Stimulated activated naive B cell treated with anti-CD40 and anti-IgM and Interleukin-4, amounts not matched to agents 10 μg/mL and 1 μg/mL and 100 μg/mL, for 72 hours (primary cell): Measurements from ENCODE around the gene AOAH.
A peak's percentile ranks its signal among the peaks of the same experiment; 100 is the strongest.

Source experiments
- ATAC-seq, 2 donors: fragments of 150-1000 bp; cut with Tn5 transposase; replicated peaks; 2 replicates each; pipeline ENCODE4 v1.10.0; 2021; ENCODE audit warnings: moderate library complexity in 1 of 2
- DNase-seq: peaks from one replicate; pipeline ENCODE4 v3.0.0; 2021
- H3K27ac Mint-ChIP-seq: one replicate; pipeline ENCODE4 v1.8.0; 2022; ENCODE audit warnings: mild to moderate bottlenecking, mixed read lengths
- H3K27me3 Mint-ChIP-seq, 2 donors: one replicate each; pipeline ENCODE4 v1.8.0; 2022; ENCODE audit warnings: mixed read lengths in 2 of 2
- H3K36me3 Mint-ChIP-seq, 2 donors: one replicate each; pipeline ENCODE4 v1.8.0; 2022; ENCODE audit warnings: mixed read lengths in 2 of 2, mild to moderate bottlenecking in 1 of 2
- H3K4me1 Mint-ChIP-seq, 2 donors: one replicate each; pipeline ENCODE4 v1.8.0; 2022; ENCODE audit warnings: mixed read lengths in 2 of 2, mild to moderate bottlenecking in 1 of 2
- H3K4me3 Mint-ChIP-seq, 2 donors: one replicate each; pipeline ENCODE4 v1.8.0; 2022; ENCODE audit warnings: mild to moderate bottlenecking in 2 of 2, mixed read lengths in 2 of 2, moderate library complexity in 1 of 2
- H3K9me3 Mint-ChIP-seq, 2 donors: one replicate each; pipeline ENCODE4 v1.8.0; 2022; ENCODE audit warnings: mixed read lengths in 2 of 2, mild to moderate bottlenecking in 1 of 2

Gene AOAH

DNA sequence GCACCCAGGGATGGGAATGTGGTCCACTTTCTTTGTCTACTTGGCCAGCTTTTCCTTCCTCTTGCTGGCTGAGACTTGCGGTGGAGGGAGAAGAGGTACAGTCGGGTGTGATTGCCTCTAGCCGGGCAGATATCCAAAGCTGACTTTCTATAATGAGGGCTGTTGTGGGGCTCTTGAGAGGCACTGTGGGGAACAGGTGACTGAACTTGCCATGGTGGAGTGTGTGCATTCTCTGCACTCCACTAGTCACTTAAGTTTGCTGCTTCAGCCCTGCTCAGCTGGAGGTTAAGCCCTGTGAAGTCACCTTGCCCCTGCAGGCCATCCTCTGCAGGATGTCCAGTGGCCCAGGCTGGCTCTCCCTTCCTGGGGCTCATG lies 116.6 kb downstream of the AOAH start:
- Mint-ChIP-seq H3K9me3 (no peaks in the 10 kb centered on the region), H3K36me3 (peaks cover 0 to 2% of the 10 kb centered on the region in 2 donors), H3K4me3 (no peak overlapping the region), H3K4me1 (peaks cover 0 to 4% of the 10 kb centered on the region in 2 donors), H3K27ac (no peak overlapping the region), H3K27me3 (peaks cover 5 to 15% of the 10 kb centered on the region in 2 donors)
- no peak for ATAC-seq
- DNase-seq, result no peak

DNA sequence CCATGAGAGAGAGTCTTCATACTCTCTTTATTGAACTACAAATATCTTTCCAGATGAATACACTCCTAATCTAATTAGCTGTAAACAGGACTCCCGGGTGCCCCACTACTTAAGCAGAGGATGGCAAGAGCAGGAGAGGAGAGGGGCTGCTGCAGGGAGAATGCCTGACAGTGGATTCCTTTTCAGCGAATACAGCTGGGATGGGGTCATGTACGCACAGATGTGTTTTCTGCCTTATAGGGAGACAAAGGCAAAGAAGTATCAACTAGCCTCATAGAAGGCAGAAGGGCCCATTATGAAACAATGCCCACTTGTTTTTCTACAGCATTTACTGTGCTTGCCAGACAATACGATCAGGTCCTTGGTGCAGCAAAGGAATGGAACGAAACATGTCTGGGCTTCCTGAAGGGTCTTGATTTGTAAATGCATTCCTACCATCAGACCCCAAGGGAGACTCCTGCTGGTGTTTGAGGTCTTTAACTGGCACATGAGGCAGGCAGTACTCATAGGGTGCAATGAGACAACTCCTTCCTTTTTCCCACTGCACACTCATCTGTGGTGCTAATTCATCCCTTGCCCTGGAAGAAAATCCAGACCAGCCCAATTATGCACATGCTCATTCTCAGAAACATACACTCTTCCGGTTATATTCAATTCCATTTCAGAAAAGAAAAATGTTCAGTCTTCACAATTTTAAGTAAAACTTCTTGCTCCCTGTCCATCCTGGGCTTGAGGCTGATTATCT lies 117.1 kb downstream of the AOAH start:
- Mint-ChIP-seq H3K27ac (no peak overlapping the region), H3K27me3 (peaks cover 5 to 15% of the 10 kb centered on the region in 2 donors), H3K9me3 (no peaks in the 10 kb centered on the region), H3K36me3 (peaks cover 0 to 2% of the 10 kb centered on the region in 2 donors), H3K4me1 (peaks cover 0 to 4% of the 10 kb centered on the region in 2 donors), H3K4me3 (no peak overlapping the region)
- ATAC-seq (no peak), DNase-seq (no peak)

DNA sequence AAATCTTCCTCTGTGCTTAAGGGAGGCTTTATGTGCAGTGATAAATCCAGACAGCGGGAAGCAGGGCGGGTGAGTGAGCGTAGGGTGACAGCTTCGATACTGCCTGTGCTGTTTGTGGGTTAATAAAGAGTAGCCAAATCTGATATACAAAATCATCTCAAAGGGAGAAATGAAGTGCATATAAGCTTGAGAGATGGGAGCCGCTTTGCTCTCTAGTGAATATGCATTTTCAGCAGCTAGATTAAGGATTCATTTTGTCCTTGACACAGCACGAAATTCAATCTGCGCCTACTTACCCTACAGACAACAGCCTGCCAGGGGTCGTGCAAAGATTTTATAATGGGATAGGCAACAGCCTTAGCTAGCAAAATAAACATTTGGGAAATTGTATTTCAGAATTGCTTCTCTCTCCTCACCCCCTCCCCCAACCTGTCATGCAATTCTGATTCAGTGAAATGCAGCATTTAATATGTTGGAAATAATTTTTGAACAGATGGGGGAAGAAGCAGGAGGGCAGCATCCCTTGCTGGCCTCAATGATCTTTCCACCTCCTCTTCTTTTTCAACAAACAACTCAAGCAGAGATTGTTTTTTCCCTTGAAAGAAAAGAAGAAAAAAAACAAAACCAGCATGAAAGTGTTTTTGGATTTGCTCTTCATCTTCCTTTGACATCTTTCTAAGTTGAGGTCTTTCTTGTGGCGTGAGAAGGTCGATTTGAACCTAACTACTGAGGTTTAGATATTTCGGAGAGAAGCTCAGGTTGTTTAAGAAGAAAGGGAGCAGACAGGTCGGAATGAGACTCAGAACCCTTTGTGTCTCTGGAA lies 117.9 kb downstream of the AOAH start:
- Mint-ChIP-seq H3K4me1 (peaks cover 4 to 5% of the 10 kb centered on the region in 2 donors), H3K27ac (no peak overlapping the region), H3K27me3 (peaks cover 5 to 15% of the 10 kb centered on the region in 2 donors), H3K9me3 (no peaks in the 10 kb centered on the region), H3K36me3 (peaks cover 0 to 2% of the 10 kb centered on the region in 2 donors), H3K4me3 (no peak overlapping the region)
- DNase-seq (no peak), ATAC-seq (no peak)

DNA sequence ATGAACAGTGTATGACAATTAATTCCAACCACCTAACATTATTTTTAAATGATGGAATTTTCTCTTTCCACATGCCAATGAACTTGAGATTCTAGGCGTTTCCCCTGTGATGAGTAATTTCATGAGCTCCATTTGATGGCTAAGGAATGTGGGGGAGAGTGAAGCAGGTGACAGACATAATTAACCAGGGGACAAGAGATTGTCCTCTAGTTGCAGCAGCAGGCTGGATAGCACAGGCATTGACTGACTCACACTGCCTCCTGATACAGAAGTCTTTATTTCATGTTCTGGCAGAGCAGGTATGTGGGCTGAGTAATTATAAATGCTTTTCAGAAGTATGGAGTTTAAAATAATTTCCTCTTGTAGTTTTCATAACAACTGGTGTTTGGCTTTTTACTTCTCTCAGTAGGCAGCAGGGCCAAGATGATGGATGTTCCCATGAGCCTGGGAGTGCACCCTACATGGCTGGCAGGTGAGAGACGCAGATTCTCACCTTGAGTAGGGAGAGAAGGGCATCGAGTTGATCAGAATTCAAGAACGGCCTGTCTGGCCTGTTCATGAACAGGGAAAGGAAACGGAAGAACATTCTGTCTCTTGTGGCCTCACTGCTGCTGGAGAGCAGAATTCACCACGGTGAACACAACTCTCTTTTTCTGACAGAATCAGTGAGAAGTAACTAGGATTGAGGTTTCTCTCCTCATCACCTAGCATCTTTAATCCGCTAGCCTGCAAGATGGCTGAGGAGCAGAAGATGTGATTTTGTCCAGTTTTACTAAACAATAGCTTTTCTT lies 118.8 kb downstream of the AOAH start:
- ATAC-seq (no peak), DNase-seq (no peak)
- Mint-ChIP-seq H3K27ac (no peak overlapping the region), H3K36me3 (peaks cover 0 to 2% of the 10 kb centered on the region in 2 donors), H3K4me3 (no peak overlapping the region), H3K9me3 (no peaks in the 10 kb centered on the region), H3K27me3 (peaks cover 5 to 15% of the 10 kb centered on the region in 2 donors), H3K4me1 (peaks cover 10 to 14% of the 10 kb centered on the region in 2 donors)

DNA sequence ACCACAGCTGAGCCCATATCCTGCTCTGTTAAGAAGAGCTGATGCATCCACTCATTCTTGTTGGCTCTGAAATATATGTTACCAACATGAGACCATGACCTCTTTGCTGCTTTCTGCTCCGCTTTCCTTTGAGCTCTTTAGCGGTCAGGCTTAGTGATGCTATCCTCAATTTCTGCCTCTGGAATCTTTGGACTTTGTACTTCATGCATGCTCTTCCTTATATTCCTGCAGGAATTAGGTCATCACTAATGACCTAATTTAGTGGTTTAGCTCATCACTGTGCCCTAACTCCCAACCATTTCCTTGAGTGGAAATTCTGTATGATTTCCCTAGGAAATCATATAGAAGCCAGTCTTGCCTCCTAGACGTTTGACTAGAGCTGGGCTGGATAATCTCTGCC lies 119.5 kb downstream of the AOAH start:
- DNase-seq (no peak), ATAC-seq (no peak)
- Mint-ChIP-seq H3K27ac (no peak overlapping the region), H3K27me3 (peaks cover 7 to 15% of the 10 kb centered on the region in 2 donors), H3K4me1 (peaks cover 11 to 14% of the 10 kb centered on the region in 2 donors), H3K9me3 (no peaks in the 10 kb centered on the region), H3K4me3 (no peak overlapping the region), H3K36me3 (peaks cover 0 to 2% of the 10 kb centered on the region in 2 donors)

DNA sequence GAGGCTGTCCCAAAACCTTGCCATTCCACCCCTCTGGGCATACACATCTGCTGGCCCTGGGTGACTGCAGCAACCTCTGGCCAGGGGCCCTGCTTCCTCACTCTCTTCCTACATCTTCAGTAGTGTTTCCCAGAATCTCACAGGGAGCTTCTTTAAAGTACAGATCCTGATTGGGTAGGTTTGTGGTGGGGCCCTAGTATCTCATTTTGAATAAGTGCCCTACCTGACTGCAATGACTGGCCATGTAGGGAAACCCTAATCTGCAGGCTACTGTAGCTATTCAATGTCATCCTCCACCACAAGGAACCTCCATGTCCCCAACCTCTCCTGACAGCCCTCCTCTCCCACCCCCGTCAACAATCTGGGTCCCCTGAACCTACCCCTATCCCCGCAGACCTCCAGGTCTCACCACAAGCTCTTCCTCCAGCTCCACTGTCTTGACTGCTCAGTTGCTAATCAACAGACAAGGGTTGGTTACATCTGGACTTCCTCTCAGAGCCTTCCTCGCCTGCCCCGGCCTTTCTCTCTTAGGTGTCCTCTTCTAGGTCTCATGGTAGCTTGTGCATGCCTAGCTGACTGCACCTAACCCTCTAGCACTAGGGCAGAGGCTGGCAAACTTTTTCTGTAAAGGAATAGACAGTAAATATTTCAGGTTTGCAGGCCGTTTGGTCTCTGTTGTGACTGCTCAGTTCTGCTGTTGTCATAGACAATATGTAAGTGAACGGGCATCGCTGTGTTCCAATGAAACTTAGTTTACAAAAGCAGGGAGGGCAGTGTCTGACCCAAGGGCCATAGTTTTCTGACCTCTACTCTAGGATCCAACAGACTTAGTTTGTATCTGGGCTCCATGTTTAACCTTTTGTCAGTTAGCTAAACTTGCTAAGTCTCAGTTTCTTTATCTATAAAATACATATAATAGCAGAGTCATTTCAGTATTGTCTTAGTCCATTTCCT lies 121.1 kb downstream of the AOAH start:
- H3K9me3 Mint-ChIP-seq, result no peaks in the 10 kb centered on the region
- peaks cover 9 to 10% of the 10 kb centered on the region in 2 donors for H3K27me3 Mint-ChIP-seq
- DNase-seq (no peak), ATAC-seq (peak in 1 of 2 donors; percentile 35)
- H3K4me1 Mint-ChIP-seq, result peaks cover 11 to 14% of the 10 kb centered on the region in 2 donors
- peak overlapping the region; percentile 22 for H3K27ac Mint-ChIP-seq
- no peak overlapping the region for H3K4me3 Mint-ChIP-seq
- peaks cover 0 to 2% of the 10 kb centered on the region in 2 donors for H3K36me3 Mint-ChIP-seq

DNA sequence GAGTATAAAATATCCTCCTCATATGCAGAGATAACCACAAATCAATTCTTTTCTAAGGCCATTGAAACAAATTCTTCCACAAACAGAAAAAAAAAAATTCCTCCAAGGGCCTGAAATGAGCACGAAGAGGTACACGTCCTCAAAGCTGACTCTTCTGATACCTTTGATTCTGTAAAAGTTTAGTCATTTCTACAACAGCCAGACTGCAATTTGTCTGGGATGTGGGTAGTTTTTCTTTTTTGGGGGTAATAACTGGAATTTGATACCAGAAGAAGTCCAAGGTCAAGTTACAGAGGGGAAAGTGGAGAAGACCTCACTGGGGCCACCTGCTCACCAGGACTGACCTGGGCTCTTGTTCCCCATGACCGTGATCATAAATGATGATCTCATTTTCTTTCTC lies 121.8 kb downstream of the AOAH start:
- H3K4me1 Mint-ChIP-seq, result peaks cover 11 to 14% of the 10 kb centered on the region in 2 donors
- no peak overlapping the region for H3K27ac Mint-ChIP-seq

DNA sequence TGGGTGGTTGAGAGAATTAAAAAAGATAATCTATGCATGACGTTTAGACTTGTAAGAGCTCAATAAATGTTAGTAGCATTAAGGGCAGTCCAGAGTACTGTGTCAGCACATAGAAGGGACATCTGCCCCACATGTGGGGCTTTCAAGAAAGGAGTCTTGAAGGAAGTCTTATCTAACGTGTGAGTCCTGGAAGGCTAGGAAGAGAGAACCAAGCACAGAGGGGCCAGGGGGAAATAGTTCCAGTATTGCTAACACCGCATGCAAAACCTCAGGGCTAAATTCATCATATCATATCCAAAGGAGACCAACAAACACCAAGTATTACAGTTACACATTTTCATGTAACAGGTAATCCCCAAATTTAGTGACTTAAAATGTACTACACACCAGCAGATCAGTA lies 122.7 kb downstream of the AOAH start:
- DNase-seq (no peak), ATAC-seq (no peak)
- Mint-ChIP-seq H3K4me3 (no peak overlapping the region), H3K27me3 (peaks cover 4 to 6% of the 10 kb centered on the region in 2 donors), H3K4me1 (peaks cover 11 to 14% of the 10 kb centered on the region in 2 donors), H3K9me3 (no peaks in the 10 kb centered on the region), H3K36me3 (peaks cover 0 to 2% of the 10 kb centered on the region in 2 donors), H3K27ac (no peak overlapping the region)

More for the DNA sequence above, 121.8 kb downstream of the AOAH start:
- ATAC-seq, result no peak
- Mint-ChIP-seq H3K36me3 (peaks cover 0 to 2% of the 10 kb centered on the region in 2 donors), H3K4me3 (no peak overlapping the region), H3K9me3 (no peaks in the 10 kb centered on the region), H3K27me3 (peaks cover 4 to 10% of the 10 kb centered on the region in 2 donors)
- no peak for DNase-seq

DNA sequence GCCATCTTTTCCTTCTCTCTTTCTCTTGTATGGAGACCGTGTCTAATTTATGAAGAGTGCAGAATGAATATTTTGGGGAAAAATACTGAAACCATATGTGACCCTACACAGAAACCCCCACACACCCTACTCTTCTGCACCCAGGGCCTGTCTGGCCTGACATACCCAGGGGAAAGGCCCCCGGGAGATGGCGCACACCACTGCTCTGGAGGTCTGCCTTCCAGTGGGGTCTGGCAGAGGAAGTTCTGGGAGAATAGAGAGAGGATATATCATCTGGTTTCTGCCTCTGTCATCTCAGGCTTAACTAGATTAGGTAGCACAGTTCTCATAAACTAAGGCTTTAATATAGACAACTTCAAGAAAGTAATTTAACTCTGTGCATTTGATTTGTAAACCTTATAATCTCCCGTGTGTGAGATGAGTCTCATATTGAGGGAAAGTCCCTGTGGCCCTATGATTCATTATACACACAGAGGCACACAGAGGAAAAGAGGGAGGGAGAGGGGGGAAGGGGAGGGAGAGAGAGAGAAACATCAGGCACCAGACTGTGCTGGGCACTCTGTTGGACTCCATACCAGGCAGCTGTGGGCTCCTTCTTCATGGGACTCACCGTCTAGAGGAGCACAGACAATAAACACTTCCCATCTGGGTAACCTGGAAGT lies 123.3 kb downstream of the AOAH start:
- Mint-ChIP-seq H3K4me1 (peaks cover 11 to 14% of the 10 kb centered on the region in 2 donors), H3K27me3 (peaks cover 4 to 5% of the 10 kb centered on the region in 2 donors), H3K4me3 (no peak overlapping the region), H3K36me3 (peaks cover 0 to 2% of the 10 kb centered on the region in 2 donors), H3K27ac (no peak overlapping the region), H3K9me3 (no peaks in the 10 kb centered on the region)
- DNase-seq (no peak), ATAC-seq (peak; percentile 84 to 85)

DNA sequence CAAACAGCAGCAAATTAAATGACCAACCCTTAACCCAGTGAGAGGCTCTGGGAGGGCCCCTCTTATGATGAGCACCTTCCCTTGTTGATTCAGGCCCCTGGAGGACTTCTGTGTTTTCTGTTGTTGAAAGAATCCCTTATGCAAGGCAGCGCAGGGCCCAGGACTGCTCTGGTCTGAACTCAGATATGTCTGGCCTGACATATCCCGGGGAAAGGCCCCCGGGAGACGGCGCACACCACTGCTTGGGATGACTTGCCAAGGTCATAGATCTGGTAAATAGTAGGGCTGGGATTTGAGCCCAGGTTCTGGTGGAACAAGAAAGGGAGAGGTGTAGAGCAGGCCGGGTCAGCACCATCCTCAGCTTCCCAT lies 124.0 kb downstream of the AOAH start:
- Mint-ChIP-seq H3K36me3 (peaks cover 0 to 2% of the 10 kb centered on the region in 2 donors), H3K9me3 (no peaks in the 10 kb centered on the region), H3K27me3 (peaks cover 4 to 5% of the 10 kb centered on the region in 2 donors), H3K27ac (no peak overlapping the region), H3K4me1 (peaks cover 11 to 14% of the 10 kb centered on the region in 2 donors), H3K4me3 (no peak overlapping the region)
- ATAC-seq (no peak), DNase-seq (no peak)

DNA sequence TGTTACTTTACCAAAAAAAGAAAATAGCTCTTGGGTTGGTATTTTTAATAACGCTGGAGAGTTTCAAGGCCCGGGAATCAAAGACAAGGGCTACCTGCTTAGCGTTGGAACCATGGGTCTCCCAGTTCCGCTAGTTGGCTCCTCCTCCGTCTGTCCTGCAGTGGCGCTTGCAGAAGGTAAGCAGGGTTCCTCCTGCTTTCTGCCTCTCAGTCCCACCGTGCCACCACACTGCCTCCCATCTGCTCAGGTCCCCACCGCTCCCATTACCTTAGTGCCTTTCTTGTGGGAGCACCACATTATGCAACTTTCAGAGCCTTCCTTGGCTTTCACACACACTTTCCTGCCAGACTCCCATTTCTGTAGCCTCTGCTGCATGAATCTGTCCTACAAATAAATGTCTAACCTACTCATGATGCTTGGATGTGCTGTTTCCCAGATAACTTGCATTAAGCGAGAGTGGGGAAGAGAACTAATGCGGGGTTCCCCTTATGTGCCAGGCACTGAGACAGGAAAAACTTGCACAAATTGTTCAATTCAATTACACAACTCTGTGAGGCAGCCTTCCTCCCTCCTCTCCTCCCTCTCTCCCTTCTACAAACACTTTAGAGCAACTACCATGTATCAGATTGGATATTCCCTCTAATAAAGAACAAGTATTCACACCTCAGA lies 124.5 kb downstream of the AOAH start:
- peaks cover 0 to 2% of the 10 kb centered on the region in 2 donors for H3K36me3 Mint-ChIP-seq
- no peak overlapping the region for H3K4me3 Mint-ChIP-seq
- DNase-seq (no peak), ATAC-seq (no peak)
- peaks cover 4 to 5% of the 10 kb centered on the region in 2 donors for H3K27me3 Mint-ChIP-seq
- H3K4me1 Mint-ChIP-seq, result peaks cover 11 to 14% of the 10 kb centered on the region in 2 donors
- no peaks in the 10 kb centered on the region for H3K9me3 Mint-ChIP-seq
- H3K27ac Mint-ChIP-seq, result no peak overlapping the region

DNA sequence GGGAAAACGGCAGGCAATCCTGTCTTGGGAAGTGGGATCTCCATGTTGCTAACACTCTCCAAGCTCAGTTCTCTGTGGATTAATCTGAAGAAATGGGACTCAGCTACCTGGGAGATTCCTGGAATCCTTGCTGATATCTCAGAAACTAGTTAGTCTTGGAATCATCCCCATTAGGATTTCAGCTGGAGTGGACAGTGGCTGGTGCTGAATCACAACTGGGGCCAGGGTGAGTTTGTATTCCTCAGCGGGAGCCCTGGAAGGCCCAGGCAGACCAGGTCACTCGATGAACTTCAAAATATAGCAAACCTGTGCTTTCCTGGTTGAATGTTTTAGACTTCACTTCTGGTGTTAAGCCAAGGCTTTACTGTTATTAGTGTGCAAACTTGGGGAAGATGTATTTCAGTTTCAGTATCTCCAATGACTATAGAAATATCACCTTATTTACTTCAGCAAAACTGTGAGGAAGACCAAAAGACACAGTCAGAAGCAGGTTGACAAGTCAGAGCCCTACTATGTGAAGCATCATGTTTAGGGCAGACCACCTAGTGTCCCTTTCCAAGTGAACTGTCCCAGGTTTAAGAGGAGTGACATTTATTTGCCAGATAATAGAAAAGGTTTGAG lies 126.1 kb downstream of the AOAH start:
- peaks cover 0 to under 1% of the 10 kb centered on the region in 2 donors for H3K36me3 Mint-ChIP-seq
- H3K4me3 Mint-ChIP-seq, result no peak overlapping the region
- DNase-seq (no peak), ATAC-seq (no peak)
- H3K27me3 Mint-ChIP-seq, result peaks cover 1 to 5% of the 10 kb centered on the region in 2 donors
- H3K27ac Mint-ChIP-seq, result no peak overlapping the region
- no peaks in the 10 kb centered on the region for H3K9me3 Mint-ChIP-seq
- peaks cover 9 to 14% of the 10 kb centered on the region in 2 donors for H3K4me1 Mint-ChIP-seq
